ENCODE results near the gene OBSCN.

OBSCN gene

GRCh38 chr1:228364068-228364705 lies 156.3 kb downstream of the OBSCN start:
- DNase-seq (ENCODE audit: low read depth in 1 of 2, low spot score in 1 of 2), result no peak
- Histone ChIP-seq H3K4me3 (replicated peaks; ENCODE audit: insufficient read depth, low read length) (no peak overlapping the region), H3K27ac (replicated peaks) (no peak overlapping the region), H3K27me3 (ENCODE audit: insufficient read depth, poor library complexity, severe bottlenecking) (peaks cover 2% of the 10 kb centered on the region)
- TF ChIP-seq POLR2AphosphoS5 (IDR thresholded peaks at IDR 0.05; ENCODE audit: low read depth) (no peak), GABPA (IDR thresholded peaks at IDR 0.05; ENCODE audit: low read depth) (no peak), SPI1 (IDR thresholded peaks at IDR 0.05; ENCODE audit: borderline replicate concordance, low read depth) (no peak), REST (IDR thresholded peaks at IDR 0.05; ENCODE audit: insufficient replicate concordance, low read depth) (no peak), CTCF (IDR thresholded peaks at IDR 0.05; ENCODE audit: insufficient read depth, low read length) (no peak)

- no peak overlapping the region for H3K27ac ChIP-seq (replicated peaks)
- no peak for DNase-seq (ENCODE audit: low read depth in 1 of 2, low spot score in 1 of 2)
- no peak overlapping the region for H3K4me3 ChIP-seq (replicated peaks; ENCODE audit: insufficient read depth, low read length)
- TF ChIP-seq CTCF (IDR thresholded peaks at IDR 0.05; ENCODE audit: insufficient read depth, low read length) (no peak), GABPA (IDR thresholded peaks at IDR 0.05; ENCODE audit: low read depth) (no peak), POLR2AphosphoS5 (IDR thresholded peaks at IDR 0.05; ENCODE audit: low read depth) (no peak), REST (IDR thresholded peaks at IDR 0.05; ENCODE audit: insufficient replicate concordance, low read depth) (no peak), SPI1 (IDR thresholded peaks at IDR 0.05; ENCODE audit: borderline replicate concordance, low read depth) (no peak)
- peaks cover 2% of the 10 kb centered on the region for H3K27me3 ChIP-seq (ENCODE audit: insufficient read depth, poor library complexity, severe bottlenecking)
Measured at GRCh38 chr1:228364706-228365213, 156.9 kb downstream of the OBSCN start.

- Histone ChIP-seq H3K4me3 (replicated peaks; ENCODE audit: insufficient read depth, low read length) (no peak overlapping the region), H3K27me3 (ENCODE audit: insufficient read depth, poor library complexity, severe bottlenecking) (peaks cover 2% of the 10 kb centered on the region), H3K27ac (replicated peaks) (no peak overlapping the region)
- TF ChIP-seq CTCF (IDR thresholded peaks at IDR 0.05; ENCODE audit: insufficient read depth, low read length) (no peak), GABPA (IDR thresholded peaks at IDR 0.05; ENCODE audit: low read depth) (no peak), SPI1 (IDR thresholded peaks at IDR 0.05; ENCODE audit: borderline replicate concordance, low read depth) (no peak), REST (IDR thresholded peaks at IDR 0.05; ENCODE audit: insufficient replicate concordance, low read depth) (no peak), POLR2AphosphoS5 (IDR thresholded peaks at IDR 0.05; ENCODE audit: low read depth) (no peak)
- no peak for DNase-seq (ENCODE audit: low read depth in 1 of 2, low spot score in 1 of 2)
Measured at GRCh38 chr1:228365271-228366061, 157.6 kb downstream of the OBSCN start.

Data from HL-60 (cell line).